ENCODE data around the gene KLK3.

- TF ChIP-seq CTCF (IDR thresholded peaks at IDR 0.05) (no peak), EZH2 (IDR thresholded peaks at IDR 0.05; ENCODE audit: borderline replicate concordance, insufficient read depth, low read depth, low read length, poor library complexity, severe bottlenecking) (no peak)
These were observed 27.2 kb upstream of the KLK3 start for GRCh38 chr19:50827476-50827875.
